ENCODE results near the gene ESD.
"Not testable (repeated sequence)": the region's sequence is repeated elsewhere in the genome, so short reads cannot be mapped to it uniquely, and the experiment has no call there.

Gene ESD

DNA sequence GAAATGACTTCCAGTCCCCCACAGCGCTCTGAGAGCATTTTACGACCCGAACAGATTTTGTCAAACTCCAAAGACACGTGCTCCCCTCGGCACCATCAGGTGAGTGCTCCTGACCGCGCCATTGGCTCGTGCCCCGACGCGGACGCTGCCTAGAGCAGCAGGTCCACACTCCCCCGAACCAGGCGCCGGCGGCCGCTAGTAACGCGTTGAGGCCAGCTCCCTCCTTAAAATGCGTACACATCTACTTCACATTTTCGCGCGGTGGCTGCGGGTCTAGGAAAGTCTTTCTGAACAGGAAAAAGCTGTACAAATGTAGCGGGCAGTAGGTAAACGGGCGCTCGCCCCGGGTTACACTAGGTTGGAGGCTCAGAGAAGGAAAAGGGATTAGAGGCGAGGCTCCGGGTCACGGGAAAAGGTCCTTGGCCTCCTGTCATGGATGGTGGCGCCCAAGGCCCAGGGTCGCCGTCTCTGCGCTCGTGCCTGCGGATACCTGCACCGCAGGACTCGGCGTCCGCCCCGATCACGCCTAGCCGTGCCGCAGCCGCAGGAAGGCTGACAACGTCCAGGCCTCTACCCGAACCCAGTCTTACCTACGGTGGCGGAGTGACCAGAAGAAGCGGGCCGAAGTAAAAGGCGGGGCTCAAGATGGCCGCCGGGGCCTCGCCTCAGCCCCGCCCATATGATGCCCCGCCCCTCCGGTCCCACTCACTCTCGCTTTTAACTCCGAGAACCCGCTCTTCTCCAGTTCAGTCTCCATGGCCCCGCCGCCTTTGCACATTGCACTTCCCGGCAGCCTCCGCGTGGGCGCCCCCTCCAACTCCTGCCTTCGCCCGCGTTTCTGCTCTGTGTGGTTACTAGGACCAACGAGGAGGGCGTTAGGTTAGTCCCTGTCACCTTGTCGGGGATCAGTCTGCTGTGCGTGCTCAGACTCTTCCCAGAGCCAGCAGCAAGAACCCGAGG lies at the start of gene ESD:
TSS of gene ESD (minus strand) at position 647 of the 960 bp plus-strand sequence. CDS start 5,748 bp downstream, outside the sequence.
- in situ Hi-C loops (cut with MboI; ENCODE audit: low sequenced_read_pairs), result no loop called here

DNA sequence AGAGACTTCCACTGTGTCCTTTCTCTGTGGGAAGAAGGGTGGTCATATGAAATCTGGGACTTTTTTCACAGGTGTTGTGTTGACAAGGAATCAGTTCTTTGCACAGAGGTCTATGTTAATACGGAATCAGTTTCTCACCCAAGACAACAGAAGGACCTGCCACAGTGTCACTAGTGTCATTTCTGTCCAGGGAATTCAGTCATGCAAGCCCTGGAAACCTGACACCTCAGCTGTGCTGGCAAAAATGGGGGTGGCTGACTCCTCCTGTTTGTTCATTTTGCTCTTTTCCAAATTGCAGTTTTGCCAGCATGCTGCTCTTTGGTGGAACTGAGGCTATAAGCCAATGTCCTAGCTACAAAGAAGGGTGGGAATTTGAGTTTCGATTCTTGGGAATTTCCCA lies 49.8 kb upstream of the ESD start:
- in situ Hi-C loops (cut with MboI; ENCODE audit: low sequenced_read_pairs), result no loop called here

DNA sequence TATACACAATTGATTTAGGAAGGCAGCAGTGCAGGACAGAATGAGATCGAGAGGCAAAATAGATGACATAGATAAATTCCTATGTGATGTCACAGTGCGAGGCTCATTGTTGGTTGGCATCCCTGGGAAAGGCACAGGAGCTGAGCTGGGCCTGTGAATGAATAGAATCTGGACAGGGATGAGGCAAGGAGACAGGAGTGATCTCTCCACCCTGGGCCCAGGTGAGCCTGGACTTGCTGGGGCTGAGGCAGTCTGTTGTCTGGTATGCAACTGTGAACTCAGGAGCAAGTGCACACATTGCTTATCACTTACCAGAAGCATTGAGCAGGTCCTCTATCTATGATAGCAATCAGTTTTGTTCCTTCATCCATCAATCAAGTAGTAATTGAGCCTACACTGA lies 48.2 kb upstream of the ESD start:
- in situ Hi-C loops (cut with MboI; ENCODE audit: low sequenced_read_pairs), result no loop called here

GRCh38 chr13:46844431-46844830 lies 47.5 kb upstream of the ESD start:
- in situ Hi-C loops (cut with MboI; ENCODE audit: low sequenced_read_pairs), result no loop called here

GRCh38 chr13:46839399-46839798 lies 42.4 kb upstream of the ESD start:
- in situ Hi-C loops (cut with MboI; ENCODE audit: low sequenced_read_pairs), result no loop called here

DNA sequence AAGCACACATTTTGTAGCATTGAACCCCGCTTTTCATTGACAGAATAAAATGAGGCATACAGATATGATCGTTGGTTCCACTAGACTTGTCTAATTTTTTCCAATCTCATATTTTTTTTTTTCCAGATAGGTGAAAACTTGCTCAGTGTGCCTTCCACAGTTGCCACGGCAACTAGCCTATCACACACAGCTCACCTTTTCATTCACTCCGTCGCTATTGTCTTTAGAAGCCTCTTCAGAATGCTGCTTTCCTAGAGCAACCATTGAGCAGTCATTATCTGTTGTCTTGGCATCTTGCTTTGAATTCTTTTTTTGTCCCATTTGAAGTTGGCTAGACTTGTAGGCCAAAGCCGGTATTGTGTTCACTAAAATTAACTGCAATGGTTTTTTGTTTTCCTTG lies 37.7 kb upstream of the ESD start:
- in situ Hi-C loops (cut with MboI; ENCODE audit: low sequenced_read_pairs), result no loop called here

DNA sequence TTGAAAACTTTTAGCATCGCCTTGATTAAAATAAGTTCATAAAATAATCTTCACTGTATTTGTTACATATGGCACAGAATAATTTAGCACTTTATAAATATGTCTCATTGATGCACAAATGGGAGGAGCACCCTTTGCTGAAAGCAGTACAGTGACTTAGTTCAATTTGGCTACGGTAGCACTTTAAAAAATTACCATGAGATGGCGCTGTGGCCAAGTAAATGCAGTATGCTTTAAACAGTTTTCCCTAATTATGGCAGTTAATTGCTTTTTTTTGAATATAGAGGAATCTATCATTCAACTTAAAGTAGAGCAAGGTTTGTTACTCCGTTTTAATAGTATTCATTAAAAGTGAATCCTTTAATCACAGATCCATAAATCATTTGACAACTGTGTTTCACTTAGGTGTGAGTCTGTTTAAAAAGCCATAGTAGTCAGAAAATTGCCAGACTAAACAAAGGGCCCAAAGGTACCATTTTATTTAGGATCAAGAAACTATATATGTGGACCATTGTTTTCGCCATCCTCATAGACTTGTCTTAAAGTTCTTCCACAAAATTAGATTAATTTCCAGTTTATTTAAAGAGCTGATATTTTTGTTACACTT lies 34.7 kb upstream of the ESD start:
- in situ Hi-C loops (cut with MboI; ENCODE audit: low sequenced_read_pairs), result no loop called here

DNA sequence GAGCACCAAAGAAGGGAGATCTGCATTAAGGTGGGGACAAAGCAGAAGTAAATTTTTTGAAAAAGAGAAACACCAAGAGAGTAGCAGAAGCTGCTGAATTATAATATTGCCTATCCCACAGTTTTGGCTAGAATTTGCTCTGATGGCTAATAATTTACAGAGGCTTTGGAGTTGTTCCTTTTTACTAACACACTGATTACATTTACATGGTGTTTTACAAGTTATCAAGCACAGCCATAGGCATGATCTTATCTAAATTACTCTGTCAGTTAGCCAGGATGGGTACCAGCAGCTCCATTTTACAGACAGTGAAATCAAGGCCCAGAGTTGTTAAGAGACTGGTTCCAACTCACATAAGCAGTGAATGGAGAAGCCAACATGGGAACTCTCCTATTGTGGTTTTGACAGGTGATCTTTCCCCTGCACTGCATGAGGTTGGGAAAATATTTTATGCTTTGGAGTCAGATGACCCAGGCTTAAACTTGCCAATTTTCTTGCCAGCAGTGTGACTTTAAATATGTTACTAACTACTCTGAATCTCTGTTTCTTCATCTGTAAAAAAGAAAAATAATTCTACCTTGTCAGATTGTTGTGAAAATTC lies 33.5 kb upstream of the ESD start:
- in situ Hi-C loops (cut with MboI; ENCODE audit: low sequenced_read_pairs), result no loop called here

GRCh38 chr13:46822551-46822950 lies 25.6 kb upstream of the ESD start:
- in situ Hi-C loops (cut with MboI; ENCODE audit: low sequenced_read_pairs), result no loop called here

GRCh38 chr13:46817838-46818476 lies 21.0 kb upstream of the ESD start:
- in situ Hi-C loops (cut with MboI; ENCODE audit: low sequenced_read_pairs), result no loop called here

GRCh38 chr13:46817095-46817494 lies 20.1 kb upstream of the ESD start:
- in situ Hi-C loops (cut with MboI; ENCODE audit: low sequenced_read_pairs), result no loop called here

DNA sequence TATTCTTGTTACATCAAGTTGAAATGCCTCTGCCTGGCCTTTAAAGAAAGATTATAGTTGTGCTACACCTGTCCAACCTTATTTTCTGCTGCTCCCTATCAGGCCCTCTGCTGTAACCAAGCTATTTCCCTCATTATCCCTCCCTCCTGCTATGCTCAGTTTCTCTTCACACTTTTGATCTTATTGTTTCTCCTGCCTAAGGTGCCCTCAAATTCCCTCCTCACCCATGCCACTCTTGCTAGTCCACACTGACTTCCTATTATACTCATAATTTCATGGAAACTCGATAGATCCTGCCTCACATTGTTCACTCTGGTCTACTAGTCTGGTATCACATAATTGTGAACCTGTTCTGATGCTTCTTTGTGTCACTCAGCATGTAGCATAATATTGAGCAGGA lies 19.4 kb upstream of the ESD start:
- in situ Hi-C loops (cut with MboI; ENCODE audit: low sequenced_read_pairs), result no loop called here

DNA sequence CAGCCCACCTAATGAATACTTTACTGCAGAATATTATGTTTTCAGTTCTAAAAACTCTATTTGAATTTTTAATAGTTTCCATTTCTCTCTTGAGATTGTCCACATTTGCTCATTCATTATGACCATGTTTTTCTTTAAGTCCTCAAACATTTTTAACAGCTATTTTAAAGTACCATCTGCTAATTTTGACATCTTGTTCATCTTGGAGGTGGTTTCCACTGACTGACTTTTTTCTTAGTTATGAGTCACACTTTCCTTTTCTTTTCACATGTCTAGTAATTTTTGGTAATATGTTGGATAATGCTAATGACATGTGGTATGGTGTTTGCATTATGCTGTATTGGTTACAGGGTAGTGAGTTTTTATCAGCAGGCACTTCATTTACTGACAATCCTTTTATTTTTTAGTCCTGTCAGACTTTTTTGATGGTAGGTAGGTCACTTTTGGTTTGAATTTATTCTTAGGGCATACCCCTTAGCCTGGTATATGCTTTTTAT lies 15.4 kb upstream of the ESD start:
- in situ Hi-C loops (cut with MboI; ENCODE audit: low sequenced_read_pairs), result no loop called here

DNA sequence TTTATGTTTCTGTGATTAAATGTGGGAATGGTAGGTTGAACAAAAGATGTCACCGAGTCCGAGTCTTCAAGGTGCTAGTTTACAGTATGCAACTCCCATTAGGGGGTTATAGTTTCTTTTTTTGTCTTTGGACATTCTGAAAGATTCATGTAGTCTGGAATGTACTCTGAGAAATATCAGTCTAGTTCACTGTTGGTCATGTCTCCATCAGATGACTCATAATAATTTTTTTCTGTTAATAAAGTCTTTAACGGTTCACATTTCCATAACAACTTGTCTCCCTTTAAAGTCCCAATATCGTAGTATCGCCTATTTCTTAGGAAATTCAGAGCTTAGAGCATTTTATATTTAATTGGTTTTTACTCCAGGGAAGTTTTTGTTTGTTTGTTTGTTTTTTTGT lies 13.5 kb upstream of the ESD start:
- in situ Hi-C loops (cut with MboI; ENCODE audit: low sequenced_read_pairs), result no loop called here

DNA sequence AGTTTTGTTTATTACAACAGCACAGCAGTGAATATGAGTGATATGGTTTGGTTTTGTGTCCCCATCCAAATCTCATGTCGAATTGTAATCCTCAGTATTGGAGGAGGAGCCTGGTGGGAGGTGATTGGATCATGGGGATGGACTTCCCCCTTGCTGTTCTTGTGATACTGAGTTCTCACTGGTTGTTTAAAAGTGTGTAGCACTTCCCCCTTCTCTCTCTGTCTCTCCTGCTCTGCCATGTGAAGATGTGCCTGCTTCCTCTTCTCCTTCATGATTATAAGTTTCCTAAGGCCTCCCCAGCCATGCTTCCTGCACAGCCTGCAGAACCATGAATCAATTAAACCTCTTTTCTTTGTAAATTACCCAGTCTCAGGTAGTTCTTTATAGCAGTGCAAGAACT lies 8.0 kb upstream of the ESD start:
- in situ Hi-C loops (cut with MboI; ENCODE audit: low sequenced_read_pairs), result not testable (repeated sequence)

GRCh38 chr13:46804391-46804815 lies 7.4 kb upstream of the ESD start:
- in situ Hi-C loops (cut with MboI; ENCODE audit: low sequenced_read_pairs), result no loop called here

GRCh38 chr13:46803586-46803985 lies 6.6 kb upstream of the ESD start:
- in situ Hi-C loops (cut with MboI; ENCODE audit: low sequenced_read_pairs), result no loop called here

GRCh38 chr13:46801858-46802257 lies 4.9 kb upstream of the ESD start:
- in situ Hi-C loops (cut with MboI; ENCODE audit: low sequenced_read_pairs), result no loop called here

DNA sequence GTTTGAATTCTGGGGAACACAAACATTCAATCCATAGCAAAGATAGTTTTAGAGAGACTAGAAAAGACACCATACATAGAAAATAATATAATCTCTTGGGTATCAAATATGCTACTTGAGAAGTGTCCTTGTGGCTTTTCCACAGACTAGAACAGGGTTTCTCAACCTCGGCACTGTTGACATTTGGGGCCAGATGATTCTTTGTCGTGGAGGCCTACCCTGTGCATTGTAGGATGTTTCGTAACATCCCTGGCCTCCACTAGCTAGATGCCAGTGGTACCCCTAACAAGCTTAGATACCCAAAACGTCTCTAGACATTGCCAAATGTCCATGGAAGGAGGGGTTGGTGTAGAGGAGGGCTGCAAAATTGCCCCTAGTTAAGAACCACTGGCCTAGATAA lies 2.2 kb upstream of the ESD start:
- in situ Hi-C loops (cut with MboI; ENCODE audit: low sequenced_read_pairs), result no loop called here

DNA sequence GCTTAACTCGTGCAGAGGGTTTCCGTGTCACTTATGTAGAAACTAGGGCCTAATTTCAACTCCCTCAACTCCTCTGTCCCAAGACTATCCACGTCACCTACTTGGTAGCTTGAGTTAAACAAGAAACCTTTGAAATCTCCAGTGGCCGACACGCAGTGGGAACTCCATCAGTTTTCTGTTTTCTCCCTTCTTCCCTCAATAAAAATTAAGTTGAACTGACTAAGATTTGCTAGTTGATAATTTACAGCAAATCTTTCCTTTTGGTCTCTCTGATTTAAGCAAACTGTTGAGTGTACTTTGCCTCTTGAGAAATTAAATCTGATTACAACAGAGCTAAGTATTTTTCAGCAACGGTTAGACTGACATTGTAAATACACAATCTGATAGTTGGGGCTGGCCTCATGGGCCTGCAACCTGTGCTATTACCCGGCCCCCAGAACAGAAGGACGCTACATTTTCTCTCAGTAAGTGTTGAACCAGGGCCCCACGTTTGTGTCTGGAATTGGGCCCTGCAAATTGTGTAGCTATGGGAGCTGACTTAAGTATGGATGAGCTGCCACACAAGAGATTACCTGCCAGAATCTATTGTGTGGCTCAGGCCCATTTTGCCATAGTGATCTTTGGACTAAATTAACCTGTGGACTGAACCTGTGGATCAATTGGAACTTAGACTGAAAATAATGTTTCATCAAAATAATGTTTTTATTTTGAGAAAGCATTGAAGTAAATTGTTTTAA lies 708 bp upstream of the ESD start:
- in situ Hi-C loops (cut with MboI; ENCODE audit: low sequenced_read_pairs), result no loop called here

GRCh38 chr13:46796129-46796514 lies 839 bp downstream of the ESD start:
- in situ Hi-C loops (cut with MboI; ENCODE audit: low sequenced_read_pairs), result no loop called here

Measured in HL-60/S4 treated with retinoic acid at 250 ng/mL for 4 days and 3 days (cell line).